ENCODE results near the gene TTC6. TPM values are rescaled to one million over a fixed set of nuclear protein-coding genes. Genes with fewer than 3 reads are reported as not detected.
A peak's percentile ranks its signal among the peaks of the same experiment; 100 is the strongest.

TTC6 gene
- total RNA-seq, 1 donor from 2014 or later = 39.3 TPM

DNA sequence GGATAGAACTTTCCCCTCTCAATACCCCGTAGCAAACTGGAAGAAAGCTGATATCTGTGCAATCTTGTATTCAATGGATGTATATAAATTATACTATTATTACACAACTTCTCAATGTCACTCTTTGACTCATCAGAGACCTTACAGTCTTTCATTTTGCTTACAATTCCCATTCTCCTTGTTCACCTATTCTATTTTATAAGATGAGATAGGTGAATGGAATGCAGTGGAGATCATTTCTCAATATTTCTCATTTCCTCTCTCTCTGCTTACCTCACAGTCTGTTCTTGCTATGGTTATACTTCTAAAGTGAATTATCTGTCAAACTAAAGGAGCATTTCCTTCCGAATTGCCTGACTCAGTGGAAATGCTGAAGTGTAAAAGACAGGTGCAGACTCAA, 15.3 kb upstream of the TTC6 start:
- H3K4me1 Mint-ChIP-seq (ENCODE audit: low read depth) = peaks cover 32% of the 10 kb centered on the region
- no peaks in the 10 kb centered on the region for H3K9me3 Mint-ChIP-seq (ENCODE audit: low read depth)
- H3K36me3 Mint-ChIP-seq (ENCODE audit: insufficient read depth) = no peaks in the 10 kb centered on the region
- no peak overlapping the region for H3K4me3 Mint-ChIP-seq (ENCODE audit: low read depth)
- H3K27me3 Mint-ChIP-seq = no peaks in the 10 kb centered on the region
- TF ChIP-seq, protein P1, sequence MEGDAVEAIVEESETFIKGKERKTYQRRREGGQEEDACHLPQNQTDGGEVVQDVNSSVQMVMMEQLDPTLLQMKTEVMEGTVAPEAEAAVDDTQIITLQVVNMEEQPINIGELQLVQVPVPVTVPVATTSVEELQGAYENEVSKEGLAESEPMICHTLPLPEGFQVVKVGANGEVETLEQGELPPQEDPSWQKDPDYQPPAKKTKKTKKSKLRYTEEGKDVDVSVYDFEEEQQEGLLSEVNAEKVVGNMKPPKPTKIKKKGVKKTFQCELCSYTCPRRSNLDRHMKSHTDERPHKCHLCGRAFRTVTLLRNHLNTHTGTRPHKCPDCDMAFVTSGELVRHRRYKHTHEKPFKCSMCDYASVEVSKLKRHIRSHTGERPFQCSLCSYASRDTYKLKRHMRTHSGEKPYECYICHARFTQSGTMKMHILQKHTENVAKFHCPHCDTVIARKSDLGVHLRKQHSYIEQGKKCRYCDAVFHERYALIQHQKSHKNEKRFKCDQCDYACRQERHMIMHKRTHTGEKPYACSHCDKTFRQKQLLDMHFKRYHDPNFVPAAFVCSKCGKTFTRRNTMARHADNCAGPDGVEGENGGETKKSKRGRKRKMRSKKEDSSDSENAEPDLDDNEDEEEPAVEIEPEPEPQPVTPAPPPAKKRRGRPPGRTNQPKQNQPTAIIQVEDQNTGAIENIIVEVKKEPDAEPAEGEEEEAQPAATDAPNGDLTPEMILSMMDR (IDR thresholded peaks at IDR 0.05; ENCODE audit: unreplicated experiment) = no peak
- H3K27ac Mint-ChIP-seq = no peak overlapping the region
- no peak for DNase-seq (ENCODE audit: low spot score, unreplicated experiment)

DNA sequence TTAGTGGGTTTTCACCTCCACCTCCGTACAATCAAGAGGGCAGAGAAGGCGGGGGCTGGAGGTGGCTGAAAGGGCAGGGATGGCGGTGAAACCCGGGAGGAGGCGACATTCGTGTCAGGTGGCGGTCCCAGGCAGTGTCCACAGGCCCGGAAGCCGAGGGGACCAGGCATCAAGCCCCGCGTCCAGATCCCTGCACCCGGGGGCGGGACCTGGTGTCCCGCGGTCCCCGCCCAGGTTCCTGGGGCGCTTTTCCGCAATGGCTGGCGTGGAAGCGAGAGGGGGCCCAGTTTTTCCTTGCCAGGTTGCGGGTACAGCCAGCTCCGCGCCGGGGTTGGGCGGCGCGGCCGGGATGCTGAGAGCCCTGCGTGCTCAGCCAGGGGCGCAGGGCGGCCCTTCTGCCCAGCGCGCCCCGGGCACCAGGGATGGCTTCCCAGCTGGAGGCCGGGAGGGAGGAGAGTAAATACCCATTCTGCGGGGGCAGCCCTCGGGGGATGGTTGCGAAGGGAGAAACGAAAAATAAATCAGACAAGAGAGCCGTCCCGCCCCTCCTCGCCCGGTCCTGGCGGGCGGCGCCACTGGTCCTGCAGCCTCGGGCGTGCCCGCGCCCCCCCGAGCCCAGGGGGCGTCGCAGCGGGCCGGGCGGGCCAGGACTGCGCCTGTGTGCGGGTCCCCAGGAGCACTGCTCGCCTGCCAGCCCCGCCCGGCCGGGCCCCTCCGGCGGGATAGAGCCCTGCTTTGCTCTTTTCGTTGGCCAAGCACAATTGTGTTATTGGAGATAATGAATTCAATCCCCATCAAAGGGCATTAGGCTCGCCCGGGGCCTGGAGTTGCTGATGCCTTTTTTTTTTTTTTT, 11.8 kb upstream of the TTC6 start:
- TF ChIP-seq, protein P1 (IDR thresholded peaks at IDR 0.05; ENCODE audit: unreplicated experiment) = peak; percentile 14
- H3K4me1 Mint-ChIP-seq (ENCODE audit: low read depth) = peaks cover 42% of the 10 kb centered on the region
- H3K27me3 Mint-ChIP-seq = no peaks in the 10 kb centered on the region
- no peaks in the 10 kb centered on the region for H3K9me3 Mint-ChIP-seq (ENCODE audit: low read depth)
- peak; percentile 49 for DNase-seq (ENCODE audit: low spot score, unreplicated experiment)
- H3K4me3 Mint-ChIP-seq (ENCODE audit: low read depth) = peak overlapping the region; percentile 72
- peaks cover 4% of the 10 kb centered on the region for H3K36me3 Mint-ChIP-seq (ENCODE audit: insufficient read depth)
- H3K27ac Mint-ChIP-seq = peak overlapping the region; percentile 96

DNA sequence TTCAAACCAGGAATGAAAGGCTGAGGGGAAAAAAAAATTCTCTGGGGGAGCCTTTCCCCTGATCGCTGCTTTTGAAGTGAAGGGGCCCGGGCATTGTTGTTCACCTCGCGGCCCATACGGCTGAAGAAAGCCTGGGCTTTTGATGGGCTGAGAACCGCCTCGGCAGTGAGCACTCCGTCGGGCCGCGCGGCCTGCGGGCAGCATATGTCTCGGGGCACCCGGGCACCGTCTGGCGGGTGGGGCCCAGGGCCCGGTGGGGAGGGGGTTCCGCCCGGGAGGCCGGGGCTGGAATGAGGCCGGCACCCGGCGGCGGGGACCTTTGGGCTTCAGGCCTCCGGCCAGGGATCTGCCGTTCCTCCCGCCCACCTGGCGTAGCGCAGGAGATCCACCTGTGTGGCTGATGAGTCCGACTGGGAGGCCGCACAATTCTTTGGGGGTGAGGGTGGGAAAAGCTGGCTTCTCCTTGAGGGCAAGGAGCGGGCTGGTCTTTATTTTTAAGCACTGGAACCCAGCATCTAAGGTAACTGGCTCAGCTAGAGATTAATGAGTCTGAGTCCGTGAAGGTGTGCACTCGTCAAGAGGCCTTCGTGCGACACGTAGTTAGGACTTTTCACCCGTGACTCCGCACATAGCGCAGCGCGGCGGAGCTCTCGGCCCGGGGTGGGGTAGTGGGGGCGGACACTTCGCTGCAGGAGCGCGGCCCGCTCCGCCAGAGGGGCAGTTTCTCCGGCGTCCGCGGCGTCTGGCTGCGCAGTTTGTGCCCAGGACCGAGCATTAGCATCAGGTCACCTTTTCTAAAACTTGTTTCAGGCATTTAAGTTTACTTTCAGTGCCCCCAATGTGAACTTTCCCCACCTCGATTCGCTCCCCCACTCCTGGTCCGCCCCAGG, 11.0 kb upstream of the TTC6 start:
- H3K4me3 Mint-ChIP-seq (ENCODE audit: low read depth) = peak overlapping the region; percentile 65
- peaks cover 43% of the 10 kb centered on the region for H3K4me1 Mint-ChIP-seq (ENCODE audit: low read depth)
- no peaks in the 10 kb centered on the region for H3K27me3 Mint-ChIP-seq
- TF ChIP-seq, protein P1 (IDR thresholded peaks at IDR 0.05; ENCODE audit: unreplicated experiment) = no peak
- peak overlapping the region; percentile 97 for H3K27ac Mint-ChIP-seq
- H3K36me3 Mint-ChIP-seq (ENCODE audit: insufficient read depth) = peaks cover 11% of the 10 kb centered on the region
- no peaks in the 10 kb centered on the region for H3K9me3 Mint-ChIP-seq (ENCODE audit: low read depth)
- no peak for DNase-seq (ENCODE audit: low spot score, unreplicated experiment)

DNA sequence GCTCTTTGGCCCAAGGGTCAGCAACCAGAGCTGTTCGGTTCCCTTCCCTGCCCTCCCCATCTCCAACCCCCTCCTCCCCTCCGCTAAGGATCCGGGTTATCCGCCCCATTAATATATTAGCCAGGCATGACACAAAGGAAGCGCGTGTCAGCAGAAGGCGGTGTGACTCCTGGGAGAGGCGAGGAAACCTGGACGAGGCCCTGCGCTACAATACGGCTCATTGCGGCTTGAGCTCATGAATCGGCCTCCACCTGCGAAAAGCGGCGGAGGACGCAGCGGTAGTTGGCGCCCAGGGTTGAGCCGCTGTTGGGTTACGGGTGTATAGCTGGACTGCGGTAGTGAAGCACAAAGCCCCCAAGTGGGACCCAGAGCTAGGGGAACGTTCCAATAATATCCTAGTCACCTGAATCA, 10.3 kb upstream of the TTC6 start:
- H3K27ac Mint-ChIP-seq = peak overlapping the region; percentile 97
- H3K27me3 Mint-ChIP-seq = no peaks in the 10 kb centered on the region
- TF ChIP-seq, protein P1 (IDR thresholded peaks at IDR 0.05; ENCODE audit: unreplicated experiment) = no peak
- no peaks in the 10 kb centered on the region for H3K9me3 Mint-ChIP-seq (ENCODE audit: low read depth)
- H3K4me1 Mint-ChIP-seq (ENCODE audit: low read depth) = peaks cover 43% of the 10 kb centered on the region
- no peak for DNase-seq (ENCODE audit: low spot score, unreplicated experiment)
- H3K4me3 Mint-ChIP-seq (ENCODE audit: low read depth) = peak overlapping the region; percentile 65
- peaks cover 12% of the 10 kb centered on the region for H3K36me3 Mint-ChIP-seq (ENCODE audit: insufficient read depth)
